HG02852 (cell line): ENCODE measurements around the gene TAL2.
"Not testable (repeated sequence)": the region's sequence is repeated elsewhere in the genome, so short reads cannot be mapped to it uniquely, and the experiment has no call there.

Experiments used
- ATAC-seq: cut with Tn5 transposase; IDR thresholded peaks from one replicate; pipeline ENCODE4 v1.9.1; 2021; ENCODE audit warnings: mild to moderate bottlenecking, moderate library complexity; ENCODE audit not compliant: unreplicated experiment

Gene TAL2

GRCh38 chr9:105703638-105704037 is 41.4 kb downstream of the TAL2 start:
- not testable (repeated sequence) for ATAC-seq

GRCh38 chr9:105706156-105706555 is 43.9 kb downstream of the TAL2 start:
- ATAC-seq = no peak

- peak; percentile 71 for ATAC-seq
Measured at GRCh38 chr9:105708405-105708804, 46.1 kb downstream of the TAL2 start.

- no peak for ATAC-seq
Measured at GRCh38 chr9:105710638-105711037, 48.4 kb downstream of the TAL2 start.

- ATAC-seq = no peak
Measured at GRCh38 chr9:105711867-105712266, 49.6 kb downstream of the TAL2 start.

GRCh38 chr9:105712297-105712696 is 50.0 kb downstream of the TAL2 start:
- ATAC-seq = no peak
